Urothelium cell line (cell line): ENCODE measurements around the gene LCA5L.
"Not testable (repeated sequence)": the region's sequence is repeated elsewhere in the genome, so short reads cannot be mapped to it uniquely, and the experiment has no call there.

Experiments
- DNase-seq: peaks from one replicate; pipeline ENCODE4 v3.0.0; 2011; ENCODE audit warnings: low spot score, mixed read lengths
- FAIRE-seq: peaks from 2 replicates; lab custom pipeline; 2011; peaks lifted over from hg19 to GRCh38; lab: Jason Lieb, UNC

The LCA5L gene

GRCh38 chr21:39452207-39452969, 6.8 kb upstream of the LCA5L start:
- DNase-seq, result no peak
- FAIRE-seq, result no peak

GRCh38 chr21:39451332-39452206, 6.0 kb upstream of the LCA5L start, which contains the start of gene SH3BGR:
TSS of gene SH3BGR (plus strand) at chr21:39451970. CDS start at chr21:39452097, 127 bp downstream.
- no peak for DNase-seq
- no peak for FAIRE-seq

GRCh38 chr21:39447264-39447663, 1.7 kb upstream of the LCA5L start:
- no peak for DNase-seq
- no peak for FAIRE-seq

- FAIRE-seq, result no peak
Observed at GRCh38 chr21:39444421-39445180, 977 bp downstream of the LCA5L start.

GRCh38 chr21:39441502-39442475, 3.8 kb downstream of the LCA5L start:
- no peak for DNase-seq
- no peak for FAIRE-seq

More at GRCh38 chr21:39444421-39445180, 977 bp downstream of the LCA5L start:
- no peak for DNase-seq

- no peak for FAIRE-seq
Observed at GRCh38 chr21:39439232-39439631, 6.3 kb downstream of the LCA5L start.

GRCh38 chr21:39434950-39435349, 10.6 kb downstream of the LCA5L start:
- FAIRE-seq (no peak), DNase-seq (no peak)

More at GRCh38 chr21:39439232-39439631, 6.3 kb downstream of the LCA5L start:
- no peak for DNase-seq

- FAIRE-seq, result no peak
Observed at GRCh38 chr21:39430954-39431353, 14.6 kb downstream of the LCA5L start.

GRCh38 chr21:39430457-39430856, 15.1 kb downstream of the LCA5L start:
- FAIRE-seq, result no peak
- no peak for DNase-seq

More at GRCh38 chr21:39430954-39431353, 14.6 kb downstream of the LCA5L start:
- DNase-seq, result no peak

GRCh38 chr21:39430016-39430415, 15.6 kb downstream of the LCA5L start:
- FAIRE-seq (no peak), DNase-seq (no peak)

- FAIRE-seq, result no peak
Observed at GRCh38 chr21:39429445-39429844, 16.1 kb downstream of the LCA5L start.

GRCh38 chr21:39422527-39423241, 22.9 kb downstream of the LCA5L start:
- DNase-seq (no peak), FAIRE-seq (no peak)

More at GRCh38 chr21:39429445-39429844, 16.1 kb downstream of the LCA5L start:
- DNase-seq, result no peak

GRCh38 chr21:39419204-39419603, 26.4 kb downstream of the LCA5L start:
- FAIRE-seq, DNase-seq: not testable (repeated sequence)

GRCh38 chr21:39406065-39406464, 39.5 kb downstream of the LCA5L start:
- FAIRE-seq (no peak), DNase-seq (no peak)

GRCh38 chr21:39400173-39400572, 45.4 kb downstream of the LCA5L start:
- no peak for FAIRE-seq
- no peak for DNase-seq

GRCh38 chr21:39397646-39398385, 47.8 kb downstream of the LCA5L start:
- FAIRE-seq, result no peak

GRCh38 chr21:39392981-39393380, 52.6 kb downstream of the LCA5L start:
- FAIRE-seq (no peak), DNase-seq (no peak)

More at GRCh38 chr21:39397646-39398385, 47.8 kb downstream of the LCA5L start:
- DNase-seq, result no peak

GRCh38 chr21:39390212-39390765, 55.3 kb downstream of the LCA5L start:
- no peak for FAIRE-seq
- no peak for DNase-seq
